ENCODE data around the gene CEP135. TPM values are rescaled to one million over a fixed set of nuclear protein-coding genes. Genes with fewer than 3 reads are reported as not detected.

The CEP135 gene, protein sequence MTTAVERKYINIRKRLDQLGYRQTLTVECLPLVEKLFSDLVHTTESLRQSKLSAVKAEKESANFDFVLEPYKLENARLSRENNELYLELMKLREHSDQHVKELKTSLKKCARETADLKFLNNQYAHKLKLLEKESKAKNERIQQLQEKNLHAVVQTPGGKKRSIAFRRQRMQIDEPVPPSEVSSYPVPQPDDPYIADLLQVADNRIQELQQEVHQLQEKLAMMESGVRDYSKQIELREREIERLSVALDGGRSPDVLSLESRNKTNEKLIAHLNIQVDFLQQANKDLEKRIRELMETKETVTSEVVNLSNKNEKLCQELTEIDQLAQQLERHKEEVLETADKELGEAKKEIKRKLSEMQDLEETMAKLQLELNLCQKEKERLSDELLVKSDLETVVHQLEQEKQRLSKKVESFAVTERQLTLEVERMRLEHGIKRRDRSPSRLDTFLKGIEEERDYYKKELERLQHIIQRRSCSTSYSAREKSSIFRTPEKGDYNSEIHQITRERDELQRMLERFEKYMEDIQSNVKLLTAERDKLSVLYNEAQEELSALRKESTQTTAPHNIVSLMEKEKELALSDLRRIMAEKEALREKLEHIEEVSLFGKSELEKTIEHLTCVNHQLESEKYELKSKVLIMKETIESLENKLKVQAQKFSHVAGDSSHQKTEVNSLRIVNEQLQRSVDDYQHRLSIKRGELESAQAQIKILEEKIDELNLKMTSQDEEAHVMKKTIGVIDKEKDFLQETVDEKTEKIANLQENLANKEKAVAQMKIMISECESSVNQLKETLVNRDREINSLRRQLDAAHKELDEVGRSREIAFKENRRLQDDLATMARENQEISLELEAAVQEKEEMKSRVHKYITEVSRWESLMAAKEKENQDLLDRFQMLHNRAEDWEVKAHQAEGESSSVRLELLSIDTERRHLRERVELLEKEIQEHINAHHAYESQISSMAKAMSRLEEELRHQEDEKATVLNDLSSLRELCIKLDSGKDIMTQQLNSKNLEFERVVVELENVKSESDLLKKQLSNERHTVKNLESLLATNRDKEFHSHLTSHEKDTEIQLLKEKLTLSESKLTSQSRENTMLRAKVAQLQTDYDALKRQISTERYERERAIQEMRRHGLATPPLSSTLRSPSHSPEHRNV
- polyA plus RNA-seq (2012; ENCODE audit: insufficient read depth, insufficient read length): 11.3 TPM

- peak; percentile 81 for DNase-seq (ENCODE audit: low read depth, low spot score)
- H3K4me3 ChIP-seq (ENCODE audit: low read length): peak within 1 kb of the TSS; percentile 84
Observed at GRCh38 chr4:55948726-55949481, at the start of gene CEP135. Gene CEP135, plus strand, starts transcription at chr4:55948945. Its CDS starts 3,186 bp downstream, at chr4:55952131.

DNA sequence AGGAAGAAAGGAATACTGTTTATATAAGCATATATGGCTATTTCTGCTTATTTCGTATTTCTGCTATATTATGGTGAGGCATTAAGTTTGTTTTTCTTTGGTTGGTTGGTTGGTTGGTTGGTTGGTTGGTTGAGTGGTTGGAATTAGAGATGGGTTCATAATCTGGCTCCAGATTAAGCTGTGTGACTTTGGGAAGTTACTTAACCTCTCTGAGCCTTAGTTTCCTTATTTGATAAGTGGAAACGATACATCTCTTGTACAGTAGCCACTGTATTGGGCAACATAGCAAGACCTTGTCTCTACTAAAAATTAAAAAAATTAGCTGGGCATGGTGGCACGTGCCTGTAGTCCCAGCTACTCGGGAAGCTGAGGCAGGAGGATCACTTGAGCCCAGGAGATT, 46.1 kb upstream of the CEP135 start:
- H3K4me3 ChIP-seq (ENCODE audit: low read length): no peak overlapping the region
- DNase-seq (ENCODE audit: low read depth, low spot score): no peak

DNA sequence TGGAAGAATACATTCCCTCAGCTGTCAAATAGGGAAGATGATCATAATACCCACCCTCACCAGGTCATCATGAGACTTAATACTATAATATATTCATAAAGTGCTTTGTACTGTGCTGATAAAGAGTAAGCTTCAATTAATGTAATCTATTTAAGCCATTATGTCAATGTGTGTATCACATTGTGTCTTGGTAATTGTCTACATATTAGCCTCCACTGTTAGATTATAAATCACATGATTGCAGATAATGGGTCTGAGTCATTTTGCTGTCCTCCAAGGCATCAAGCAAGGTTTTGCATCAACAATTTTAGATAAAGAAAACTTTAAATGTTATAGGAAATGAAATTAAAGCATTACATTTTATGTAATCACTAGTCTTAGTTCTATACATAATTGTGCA, 45.2 kb upstream of the CEP135 start:
- H3K4me3 ChIP-seq (ENCODE audit: low read length): no peak overlapping the region
- no peak for DNase-seq (ENCODE audit: low read depth, low spot score)

- no peak for DNase-seq (ENCODE audit: low read depth, low spot score)
- H3K4me3 ChIP-seq (ENCODE audit: low read length): no peak overlapping the region
Observed at GRCh38 chr4:55904576-55904975, 44.2 kb upstream of the CEP135 start.

DNA sequence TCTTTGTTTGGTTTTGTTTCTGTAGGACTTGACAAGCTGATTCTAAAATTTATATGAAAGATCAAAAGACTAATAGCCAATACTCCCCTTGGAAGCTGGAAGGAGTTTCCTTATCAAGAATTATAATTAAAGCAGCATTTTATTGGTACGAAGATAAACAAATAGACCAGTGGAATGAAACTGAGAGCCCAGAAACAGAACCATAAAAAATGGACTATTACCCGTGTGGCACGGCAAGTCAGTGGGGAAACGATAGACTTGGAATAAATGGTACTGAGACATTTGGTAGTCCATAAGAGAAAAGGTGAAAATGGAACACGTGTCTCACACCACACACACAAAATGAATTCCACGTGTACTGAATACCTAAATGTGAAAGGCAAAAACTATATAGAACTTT, 42.4 kb upstream of the CEP135 start:
- DNase-seq (ENCODE audit: low read depth, low spot score): no peak
- H3K4me3 ChIP-seq (ENCODE audit: low read length): no peak overlapping the region

DNA sequence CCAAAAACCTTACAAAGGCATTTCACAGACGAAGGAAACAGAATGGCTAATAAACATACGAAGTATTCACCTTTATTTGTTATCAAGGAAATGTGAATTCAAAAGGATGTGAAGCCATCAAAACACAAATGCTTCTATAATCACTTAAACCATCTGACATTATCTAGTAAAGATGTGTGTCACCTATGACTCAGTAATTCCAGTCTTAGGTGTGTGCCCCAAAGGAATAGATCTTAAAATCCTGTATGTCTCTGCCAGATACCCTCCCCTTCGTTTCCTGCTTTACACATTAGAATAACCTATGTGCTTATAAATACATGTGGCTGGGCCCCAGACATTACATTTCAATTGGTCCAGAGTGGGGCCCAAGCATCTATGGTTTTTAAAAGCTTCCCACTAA, 41.8 kb upstream of the CEP135 start:
- no peak for DNase-seq (ENCODE audit: low read depth, low spot score)

GRCh38 chr4:55907469-55907868, 41.3 kb upstream of the CEP135 start:
- no peak overlapping the region for H3K4me3 ChIP-seq (ENCODE audit: low read length)
- DNase-seq (ENCODE audit: low read depth, low spot score): no peak

More for the DNA sequence above, 41.8 kb upstream of the CEP135 start:
- H3K4me3 ChIP-seq (ENCODE audit: low read length): no peak overlapping the region

DNA sequence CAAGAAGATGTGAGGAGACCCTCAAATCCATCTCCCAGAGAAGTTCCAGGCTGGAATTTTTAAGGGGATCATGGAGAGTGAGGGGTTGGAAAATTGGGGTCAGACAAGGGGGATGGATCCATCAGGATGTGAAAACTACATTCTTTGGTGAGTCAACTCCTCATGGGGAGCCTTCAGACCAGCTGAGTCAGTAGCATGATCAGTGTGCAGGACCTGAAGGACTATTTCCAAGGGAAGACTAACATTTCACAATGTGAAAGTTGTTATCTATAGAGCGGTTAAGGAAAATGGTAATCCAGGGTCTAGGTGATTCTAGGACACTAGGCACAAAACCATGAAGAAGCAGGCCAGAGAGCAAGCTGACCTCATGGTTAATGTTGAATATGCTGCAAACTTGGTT, 38.6 kb upstream of the CEP135 start:
- no peak for DNase-seq (ENCODE audit: low read depth, low spot score)
- H3K4me3 ChIP-seq (ENCODE audit: low read length): no peak overlapping the region

- no peak overlapping the region for H3K4me3 ChIP-seq (ENCODE audit: low read length)
- no peak for DNase-seq (ENCODE audit: low read depth, low spot score)
Observed at GRCh38 chr4:55912249-55912648, 36.5 kb upstream of the CEP135 start.

DNA sequence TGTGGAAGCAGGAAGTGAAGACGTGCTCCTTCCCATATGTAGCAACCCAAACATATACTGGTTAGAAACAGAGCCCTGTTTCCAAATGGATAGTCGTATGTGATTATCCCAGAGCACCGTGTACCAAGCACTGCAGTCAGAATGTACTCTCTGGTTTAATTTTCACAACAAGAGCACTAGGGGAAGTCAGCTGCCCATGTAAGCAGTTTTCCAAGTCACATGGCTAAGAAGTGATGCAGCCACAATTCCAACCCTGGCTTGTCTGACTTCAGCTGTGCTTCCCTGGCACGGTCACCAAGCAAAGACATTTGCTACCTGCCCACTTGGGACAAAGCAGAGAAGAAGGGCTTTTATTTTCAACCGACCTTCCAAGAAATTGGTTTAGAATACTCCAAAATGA, 28.2 kb upstream of the CEP135 start:
- DNase-seq (ENCODE audit: low read depth, low spot score): no peak

GRCh38 chr4:55921093-55921492, 27.7 kb upstream of the CEP135 start:
- DNase-seq (ENCODE audit: low read depth, low spot score): no peak
- no peak overlapping the region for H3K4me3 ChIP-seq (ENCODE audit: low read length)

More for the DNA sequence above, 28.2 kb upstream of the CEP135 start:
- H3K4me3 ChIP-seq (ENCODE audit: low read length): no peak overlapping the region

DNA sequence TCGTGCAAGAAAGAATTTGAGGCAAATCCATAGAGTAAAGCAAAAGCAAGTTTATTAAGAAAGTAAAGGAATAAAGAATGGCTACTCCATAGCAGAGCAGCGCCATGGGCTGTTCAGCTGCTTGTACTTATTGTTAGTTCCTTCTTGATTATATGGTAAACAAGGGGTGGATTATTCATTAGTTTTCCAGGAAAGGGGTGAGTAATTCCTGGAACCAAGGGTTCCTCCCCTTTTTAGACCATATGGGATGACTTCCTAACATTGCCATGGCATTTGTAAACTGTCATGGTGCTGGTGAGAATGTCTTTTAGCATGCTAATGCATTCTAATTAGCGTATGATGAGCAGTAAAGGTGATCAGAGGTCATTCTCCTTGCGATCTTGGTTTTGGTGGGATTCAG, 23.5 kb upstream of the CEP135 start:
- DNase-seq (ENCODE audit: low read depth, low spot score): no peak
- H3K4me3 ChIP-seq (ENCODE audit: low read length): no peak overlapping the region

GRCh38 chr4:55926610-55927009, 22.1 kb upstream of the CEP135 start:
- no peak overlapping the region for H3K4me3 ChIP-seq (ENCODE audit: low read length)
- no peak for DNase-seq (ENCODE audit: low read depth, low spot score)

DNA sequence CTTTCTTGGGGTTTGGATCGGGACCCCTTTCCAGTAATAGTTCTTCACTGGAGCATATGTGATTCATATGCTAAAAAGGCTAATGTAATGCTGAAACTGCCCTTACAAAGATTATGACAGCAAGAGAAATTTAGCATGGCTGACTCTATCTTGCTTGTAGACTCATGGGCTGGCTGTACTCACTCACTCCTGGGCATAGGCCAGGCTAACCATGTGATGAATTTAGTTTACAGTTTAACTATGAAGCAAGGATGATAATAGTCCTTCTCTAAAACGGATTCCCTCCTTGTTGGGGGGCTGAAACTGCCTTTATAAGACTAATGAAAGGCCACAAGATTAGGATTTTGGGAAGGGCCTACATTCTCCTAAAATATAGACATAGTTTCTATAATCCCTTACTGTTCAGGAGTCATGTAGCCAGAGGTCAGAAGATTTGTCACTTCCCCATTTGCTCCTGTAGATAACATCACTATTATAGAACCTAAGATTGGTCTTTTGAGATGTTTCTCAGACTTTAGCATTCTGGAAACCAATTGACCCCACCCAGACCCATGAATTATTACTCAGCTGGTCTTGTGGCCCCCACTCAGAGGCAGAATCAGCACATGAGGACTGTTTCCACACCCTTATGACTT, 20.8 kb upstream of the CEP135 start:
- DNase-seq (ENCODE audit: low read depth, low spot score): no peak
- H3K4me3 ChIP-seq (ENCODE audit: low read length): no peak overlapping the region

DNA sequence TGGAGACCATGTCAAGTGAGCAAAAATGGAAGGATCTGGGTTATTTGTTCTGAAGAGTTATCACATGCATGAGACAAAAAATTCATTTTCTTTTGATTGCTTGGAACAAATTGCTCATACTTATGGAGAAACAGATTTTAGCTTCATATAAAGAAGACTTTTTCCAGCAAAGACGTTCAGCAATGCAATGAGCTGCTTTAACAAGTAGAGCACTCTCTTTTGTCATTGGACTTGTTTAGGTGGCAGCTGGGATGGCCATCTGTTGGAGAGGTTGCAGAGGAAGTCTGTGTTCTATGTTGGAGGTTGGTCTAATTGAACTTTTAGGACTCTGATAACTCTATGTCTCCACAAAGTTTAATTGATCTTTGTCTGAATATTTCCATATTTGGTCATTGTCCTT, 19.9 kb upstream of the CEP135 start:
- H3K4me3 ChIP-seq (ENCODE audit: low read length): no peak overlapping the region
- DNase-seq (ENCODE audit: low read depth, low spot score): no peak

DNA sequence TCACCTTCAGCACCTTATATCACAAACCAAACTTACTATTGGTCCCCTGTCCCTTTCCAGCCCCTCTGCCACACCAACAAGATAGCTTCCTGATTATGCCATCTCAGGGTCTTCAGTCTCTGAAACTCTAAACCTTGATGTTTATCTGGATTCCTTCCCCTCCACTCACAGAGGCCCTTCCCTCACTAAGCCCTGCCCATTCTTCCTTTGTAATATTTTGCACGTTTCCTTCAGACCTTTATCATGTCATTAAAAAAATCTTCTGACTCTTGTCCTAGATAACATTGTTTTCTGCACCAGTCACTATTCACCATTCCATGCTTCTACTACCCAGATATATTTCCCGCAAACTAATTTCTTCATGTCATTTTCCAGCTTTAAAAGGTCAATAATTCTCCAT, 17.7 kb upstream of the CEP135 start:
- no peak for DNase-seq (ENCODE audit: low read depth, low spot score)

DNA sequence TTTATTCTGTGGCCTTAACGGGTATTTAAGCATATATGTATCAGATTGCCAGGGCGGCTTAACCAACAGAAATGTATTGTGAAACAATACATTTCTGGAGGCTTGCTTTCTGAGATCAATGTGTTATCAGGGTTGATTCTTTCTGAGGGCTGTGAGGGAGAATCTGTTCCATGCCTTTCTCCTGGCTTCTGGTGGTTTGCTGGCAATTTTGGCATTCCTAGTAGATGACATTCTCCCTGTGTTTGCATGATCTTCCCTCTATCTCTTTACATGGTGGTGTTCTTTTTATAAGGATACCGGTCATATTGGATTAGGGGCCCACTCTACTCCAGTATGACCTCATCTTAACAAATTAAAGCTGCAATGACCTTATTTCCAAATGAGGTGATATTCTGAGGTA, 16.9 kb upstream of the CEP135 start:
- H3K4me3 ChIP-seq (ENCODE audit: low read length): no peak overlapping the region
- DNase-seq (ENCODE audit: low read depth, low spot score): no peak

More for the DNA sequence above, 17.7 kb upstream of the CEP135 start:
- no peak overlapping the region for H3K4me3 ChIP-seq (ENCODE audit: low read length)

- no peak overlapping the region for H3K4me3 ChIP-seq (ENCODE audit: low read length)
- DNase-seq (ENCODE audit: low read depth, low spot score): no peak
Observed at GRCh38 chr4:55932511-55932910, 16.2 kb upstream of the CEP135 start.

DNA sequence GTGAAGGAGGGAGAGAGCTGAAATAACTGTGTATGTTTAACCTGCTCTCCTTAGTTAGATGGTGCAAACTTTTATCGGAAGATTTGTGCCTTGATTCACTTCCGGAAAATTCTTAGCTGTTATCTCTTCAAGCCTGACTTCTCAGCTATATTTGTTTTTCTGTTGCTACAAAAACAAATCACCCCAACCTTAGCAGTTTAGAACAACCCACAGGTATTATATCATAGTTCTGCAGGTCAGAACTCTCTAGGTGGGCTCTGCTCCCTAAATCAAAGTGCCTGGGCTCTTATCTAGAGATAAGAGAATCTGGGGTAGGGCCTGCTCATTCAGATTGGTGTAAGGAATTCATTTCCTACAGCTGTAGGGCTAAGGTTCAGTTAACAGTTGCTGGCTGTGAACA, 15.1 kb upstream of the CEP135 start:
- no peak for DNase-seq (ENCODE audit: low read depth, low spot score)
- no peak overlapping the region for H3K4me3 ChIP-seq (ENCODE audit: low read length)
